Cardiac muscle cell (in vitro differentiated cells and primary cell): ENCODE results near the gene MOSMO. TPM values are rescaled to one million over a fixed set of nuclear protein-coding genes. Genes with fewer than 3 reads are reported as not detected.

ENCODE experiments used
- DNase-seq, 2 donors: peaks; one replicate each; pipeline versions ENCODE4 v3.0.0 to v3.0.0-alpha.2; 2010 to 2017; ENCODE audit warnings: low read depth in 1 of 2, low spot score in 1 of 2
- H3K27ac ChIP-seq: fragments of 200-600 bp; sonication (generic); 2 replicates; pipeline ENCODE4 v1.5.1; 2016
- H3K27me3 ChIP-seq: fragments of 200-600 bp; sonication (generic); 2 replicates; pipeline ENCODE4 v1.6.0; 2016; ENCODE audit warnings: control low read depth
- H3K36me3 ChIP-seq: fragments of 200-600 bp; sonication (generic); 2 replicates; pipeline ENCODE4 v1.5.1; 2016; ENCODE audit warnings: control low read depth
- H3K4me1 ChIP-seq: fragments of 200-600 bp; sonication (generic); 2 replicates; pipeline ENCODE4 v1.8.1; 2017; ENCODE audit warnings: low read depth, mild to moderate bottlenecking, mixed run types
- H3K4me3 ChIP-seq: fragments of 200-600 bp; sonication (generic); 2 replicates; pipeline ENCODE4 v1.5.1; 2016; ENCODE audit warnings: mild to moderate bottlenecking
- H3K9me3 ChIP-seq: fragments of 200-600 bp; sonication (generic); 2 replicates; pipeline ENCODE4 v1.5.1; 2017; ENCODE audit warnings: low read depth, mild to moderate bottlenecking, control low read depth
- CTCF ChIP-seq: IDR thresholded peaks from 2 replicates; pipeline ENCODE4 v1.5.1; 2012; ENCODE audit warnings: low read depth, mild to moderate bottlenecking, low read length
- polyA plus RNA-seq: library from polyadenylated mRNA; unstranded; fragments of >200 nt; fragmentation: Nextera tagmentation; extraction: Ambion mirVana; gene quantifications from 2 replicates; pipeline ENCODE4 v1.2.1, GENCODE V29; 2016
- total RNA-seq: library from RNA; depleted of rRNA; stranded (reverse); fragments of >200 nt; gene quantifications from 2 replicates; pipeline ENCODE4 v1.2.3, GENCODE V29; 2016

Gene MOSMO
- total and polyA plus RNA-seq, 2 experiments from 2014 or later, result 7.0 to 14.7 TPM

- no peak for TF ChIP-seq CTCF
- H3K27ac ChIP-seq, result no peak overlapping the region
- H3K9me3 ChIP-seq, result no peaks in the 10 kb centered on the region
- no peaks in the 10 kb centered on the region for H3K27me3 ChIP-seq
- H3K4me1 ChIP-seq, result no peaks in the 10 kb centered on the region
- H3K4me3 ChIP-seq, result no peak overlapping the region
- peaks cover 7% of the 10 kb centered on the region for H3K36me3 ChIP-seq
- no peak for DNase-seq
These were observed 67.3 kb downstream of the MOSMO start for GRCh38 chr16:22075043-22075757.

DNA sequence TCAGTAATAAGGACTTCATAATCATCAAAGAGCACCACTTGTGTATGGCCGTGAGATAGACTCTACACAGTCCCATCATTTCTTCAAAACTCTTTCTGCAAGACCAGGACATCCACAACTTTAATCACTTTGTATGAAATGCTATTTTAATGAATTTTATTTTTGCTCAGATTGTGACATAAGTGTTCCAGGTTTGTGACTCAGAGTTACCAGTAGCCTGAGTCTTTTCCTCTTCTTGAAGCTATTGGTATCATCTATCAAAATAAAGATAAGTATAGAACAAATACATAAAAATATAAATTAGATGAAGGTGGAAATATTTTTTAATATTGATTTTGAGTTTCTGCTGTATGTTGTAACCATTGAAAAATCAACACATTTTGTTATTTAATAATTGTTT is 67.9 kb downstream of the MOSMO start:
- no peak for DNase-seq
- Histone ChIP-seq H3K36me3 (peaks cover 7% of the 10 kb centered on the region), H3K4me3 (no peak overlapping the region), H3K27ac (no peak overlapping the region), H3K27me3 (no peaks in the 10 kb centered on the region), H3K9me3 (no peaks in the 10 kb centered on the region), H3K4me1 (no peaks in the 10 kb centered on the region)
- no peak for TF ChIP-seq CTCF

DNA sequence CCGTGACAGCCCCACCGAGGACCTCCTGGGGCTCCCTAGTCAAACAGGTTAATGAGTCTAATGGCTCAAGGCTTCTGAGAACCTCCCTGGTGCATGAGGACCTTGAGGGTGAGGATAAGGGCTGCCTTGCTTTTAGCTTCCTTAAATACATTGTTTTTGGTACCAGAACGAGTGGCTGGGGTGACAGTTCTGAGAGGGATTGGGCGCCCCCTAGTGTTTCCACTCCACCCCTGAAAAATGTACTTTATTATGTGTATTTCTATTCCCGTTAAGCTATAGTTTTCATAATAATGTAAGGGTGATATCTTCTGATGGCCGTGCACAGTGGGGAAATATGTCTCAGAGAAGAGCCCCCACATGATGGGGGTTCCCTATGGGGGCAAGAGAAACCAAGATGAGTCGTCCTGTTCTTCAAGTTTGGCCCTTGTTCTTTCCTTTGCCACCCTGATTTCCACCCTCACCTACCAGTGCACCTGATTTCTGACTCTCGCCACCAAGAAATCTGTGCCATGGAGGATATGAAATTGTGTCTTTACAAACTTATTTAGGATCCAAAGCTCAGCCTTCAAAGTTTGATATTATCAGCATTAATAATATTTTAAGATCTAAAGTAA is 69.9 kb downstream of the MOSMO start:
- no peaks in the 10 kb centered on the region for H3K9me3 ChIP-seq
- peaks cover 7% of the 10 kb centered on the region for H3K36me3 ChIP-seq
- H3K4me3 ChIP-seq, result no peak overlapping the region
- H3K4me1 ChIP-seq, result no peaks in the 10 kb centered on the region
- H3K27ac ChIP-seq, result no peak overlapping the region
- peak; percentile 71 to 77 for DNase-seq
- no peaks in the 10 kb centered on the region for H3K27me3 ChIP-seq
- TF ChIP-seq CTCF, result peak; percentile 79

DNA sequence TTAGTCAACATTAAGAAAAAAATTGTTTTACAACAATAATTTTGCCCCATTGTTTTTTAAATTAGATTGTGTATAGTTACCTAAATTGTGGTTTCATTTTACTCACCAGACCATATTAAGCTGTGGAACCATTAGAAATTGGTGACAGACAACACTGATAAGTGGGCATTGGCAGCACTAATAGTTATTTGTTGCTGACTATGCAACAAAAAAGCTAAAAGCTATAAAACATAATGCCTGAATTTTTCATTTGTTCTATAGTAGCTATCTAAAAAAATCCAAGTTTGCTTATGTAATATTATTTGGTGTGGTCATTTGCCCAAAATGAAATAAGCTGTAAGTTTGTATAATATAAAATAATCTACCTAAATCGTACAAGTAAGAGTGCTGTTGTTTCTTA is 70.7 kb downstream of the MOSMO start:
- no peak for DNase-seq
- Histone ChIP-seq H3K4me3 (no peak overlapping the region), H3K36me3 (peaks cover 7% of the 10 kb centered on the region), H3K9me3 (no peaks in the 10 kb centered on the region), H3K27ac (no peak overlapping the region), H3K27me3 (no peaks in the 10 kb centered on the region), H3K4me1 (no peaks in the 10 kb centered on the region)
- TF ChIP-seq CTCF, result no peak

DNA sequence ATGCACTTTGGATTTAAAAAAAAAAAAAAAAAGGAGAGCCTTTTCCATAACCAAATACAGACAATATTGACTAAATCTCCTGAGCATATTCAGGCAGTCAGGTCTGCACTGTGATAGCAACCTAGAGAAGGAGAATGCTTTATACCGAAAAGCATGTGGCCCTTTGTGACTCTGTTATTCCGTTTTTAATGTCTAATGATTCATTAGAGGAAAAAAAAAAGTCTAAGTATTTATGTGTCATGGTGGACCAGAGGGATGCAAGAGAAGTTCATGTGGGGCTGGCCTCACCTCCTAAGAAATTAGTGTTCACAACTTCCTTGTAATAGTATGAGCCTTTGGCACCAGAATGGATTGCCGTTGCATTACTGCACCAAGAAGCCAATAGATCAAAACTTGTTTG is 73.1 kb downstream of the MOSMO start:
- H3K27me3 ChIP-seq, result no peaks in the 10 kb centered on the region
- H3K4me3 ChIP-seq, result no peak overlapping the region
- H3K36me3 ChIP-seq, result peaks cover 5% of the 10 kb centered on the region
- no peak for TF ChIP-seq CTCF
- no peak overlapping the region for H3K27ac ChIP-seq
- no peaks in the 10 kb centered on the region for H3K4me1 ChIP-seq
- no peaks in the 10 kb centered on the region for H3K9me3 ChIP-seq
- DNase-seq, result no peak
